ENCODE data around the gene SHC2.
"Not testable (repeated sequence)": the region's sequence is repeated elsewhere in the genome, so short reads cannot be mapped to it uniquely, and the experiment has no call there.

SHC2 gene

DNA sequence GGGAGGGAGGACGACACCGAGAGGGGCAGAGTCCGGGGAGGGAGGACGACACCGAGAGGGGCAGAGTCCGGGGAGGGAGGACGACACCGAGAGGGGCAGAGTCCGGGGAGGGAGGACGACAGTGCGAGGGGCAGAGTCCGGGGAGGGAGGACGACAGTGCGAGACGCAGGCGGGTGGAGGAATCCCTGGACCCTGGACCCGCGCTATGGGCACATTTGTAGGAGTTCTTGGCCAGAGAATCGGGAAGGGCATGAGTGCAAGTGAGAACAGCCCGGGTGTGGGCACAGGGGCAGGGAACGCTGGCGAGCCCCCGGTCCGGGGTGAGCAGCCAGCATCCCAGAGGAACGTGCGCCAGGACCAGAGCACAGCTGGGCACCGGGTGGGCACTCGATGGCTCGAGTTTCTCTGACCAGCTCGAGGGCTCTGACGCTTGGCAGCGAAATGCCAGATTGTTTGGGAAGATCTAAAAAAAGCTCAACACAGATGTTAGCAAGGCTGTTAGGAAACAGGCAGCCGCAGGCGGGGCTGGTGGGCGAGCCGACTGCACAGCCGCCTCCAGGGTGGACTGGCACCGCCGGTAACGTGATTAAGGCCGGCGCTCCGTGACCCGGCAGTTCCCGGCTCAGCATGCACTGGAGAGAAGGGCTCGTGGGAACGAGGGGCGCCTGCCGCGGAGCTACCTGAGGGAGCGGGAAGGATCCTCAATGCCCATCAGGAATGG is 33.9 kb downstream of the SHC2 start:
- ChIA-PET CTCF (interaction anchor here (0.7 kb wide), 1 partner anchor 9 kb away, joined by 3 read pairs; no protein-coding TSS in a partner anchor), POLR2A (no interaction called here)
- no peak for TF ChIP-seq CTCF (IDR thresholded peaks at IDR 0.05; ENCODE audit: insufficient read depth, low read length, missing control alignments)
- H3K4me3 ChIP-seq (ENCODE audit: low read depth, low read length), result no peak overlapping the region
- no peak for DNase-seq (ENCODE audit: low read depth, low spot score)

- H3K4me3 ChIP-seq (ENCODE audit: low read depth, low read length), result no peak overlapping the region
- no peak for TF ChIP-seq CTCF (IDR thresholded peaks at IDR 0.05; ENCODE audit: insufficient read depth, low read length, missing control alignments)
- DNase-seq (ENCODE audit: low read depth, low spot score), result no peak
- POLR2A ChIA-PET, result no interaction called here
- CTCF ChIA-PET, result no interaction called here
Observed at GRCh38 chr19:425056-425455, 35.8 kb downstream of the SHC2 start.

DNA sequence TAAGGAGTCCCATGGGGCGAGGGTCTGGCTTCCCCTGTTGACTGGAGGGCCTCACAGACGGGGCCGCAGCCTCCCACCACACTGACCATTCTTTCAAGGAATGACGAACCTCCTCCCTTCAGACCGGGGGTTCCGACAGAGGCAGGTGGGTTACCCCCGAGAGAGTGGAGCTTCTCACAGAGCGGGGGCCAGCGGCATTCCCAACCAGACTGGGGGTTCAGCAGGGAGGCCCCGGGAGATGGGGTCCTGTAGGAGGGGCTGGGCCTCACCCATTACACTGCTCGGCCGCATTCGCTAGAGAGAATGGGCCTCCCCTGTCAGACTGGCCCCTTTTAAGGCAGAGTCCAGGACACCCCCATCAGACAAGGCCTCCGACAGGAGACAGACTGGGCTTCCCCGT is 36.3 kb downstream of the SHC2 start:
- no peak for TF ChIP-seq CTCF (IDR thresholded peaks at IDR 0.05; ENCODE audit: insufficient read depth, low read length, missing control alignments)
- ChIA-PET CTCF (no interaction called here), POLR2A (no interaction called here)
- DNase-seq (ENCODE audit: low read depth, low spot score), result no peak
- no peak overlapping the region for H3K4me3 ChIP-seq (ENCODE audit: low read depth, low read length)

GRCh38 chr19:423691-424466 is 37.0 kb downstream of the SHC2 start:
- CTCF ChIA-PET, result interaction anchor here (1.0 kb wide), 1 partner anchor 128 kb away, joined by 3 read pairs; no protein-coding TSS in a partner anchor
- POLR2A ChIA-PET, result no interaction called here
- no peak for DNase-seq (ENCODE audit: low read depth, low spot score)
- H3K4me3 ChIP-seq (ENCODE audit: low read depth, low read length), result no peak overlapping the region
- TF ChIP-seq CTCF (IDR thresholded peaks at IDR 0.05; ENCODE audit: insufficient read depth, low read length, missing control alignments), result no peak

DNA sequence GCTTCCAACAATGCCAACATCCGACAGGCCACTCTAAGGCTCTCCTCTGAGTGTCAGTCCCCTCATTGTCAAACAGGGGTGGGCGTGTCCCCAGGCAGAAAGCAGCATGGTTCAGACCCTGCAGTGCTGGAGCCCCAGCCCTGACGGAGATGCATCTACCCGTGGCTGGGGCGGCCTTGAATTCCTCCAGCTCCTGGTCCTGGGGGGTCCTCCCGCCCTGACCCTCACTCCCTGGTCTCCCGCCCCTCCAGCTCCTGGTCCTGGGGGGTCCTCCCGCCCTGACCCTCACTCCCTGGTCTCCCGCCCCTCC is 38.0 kb downstream of the SHC2 start:
- DNase-seq (ENCODE audit: low read depth, low spot score); H3K4me3 ChIP-seq (ENCODE audit: low read depth, low read length); POLR2A ChIA-PET: not testable (repeated sequence)
- CTCF ChIA-PET, result interaction anchor here (1.0 kb wide), 1 partner anchor 127 kb away, joined by 3 read pairs; no protein-coding TSS in a partner anchor

DNA sequence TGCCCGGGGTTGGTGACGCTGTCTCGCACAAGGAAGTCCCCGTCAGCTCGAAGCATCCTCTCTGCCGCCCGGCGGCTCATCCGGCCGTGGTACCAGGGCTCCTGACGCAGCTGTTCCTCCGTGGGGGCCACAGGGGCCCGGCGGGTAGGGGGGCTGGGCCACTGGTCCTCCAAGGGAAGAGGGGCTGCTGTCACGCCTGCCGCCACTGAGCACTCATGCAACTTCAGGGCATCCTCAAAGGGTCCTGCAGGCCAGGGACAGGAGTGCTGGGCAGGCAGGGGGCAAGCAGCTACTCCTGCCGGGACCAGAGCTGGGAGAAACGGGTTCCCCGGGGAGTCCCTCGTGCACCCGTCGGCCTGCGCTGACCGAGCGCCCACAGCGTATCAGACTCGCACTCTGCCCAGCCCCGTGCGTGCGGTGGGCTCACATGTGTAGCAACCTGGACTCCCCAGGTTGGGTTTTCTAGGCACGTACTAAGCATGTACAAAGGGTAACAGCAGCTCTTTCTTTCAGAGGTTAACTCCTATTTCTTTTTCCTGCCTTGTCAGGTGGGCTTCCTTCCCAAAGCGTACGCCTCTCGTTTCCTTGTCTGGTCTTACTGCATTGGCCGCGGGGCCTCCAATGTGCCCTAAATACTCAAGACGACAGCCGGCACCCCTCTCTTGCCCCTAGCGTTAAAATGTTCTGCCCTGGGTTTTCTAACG is 38.5 kb downstream of the SHC2 start:
- POLR2A ChIA-PET, result no interaction called here
- no peak overlapping the region for H3K4me3 ChIP-seq (ENCODE audit: low read depth, low read length)
- TF ChIP-seq CTCF (IDR thresholded peaks at IDR 0.05; ENCODE audit: insufficient read depth, low read length, missing control alignments), result no peak
- DNase-seq (ENCODE audit: low read depth, low spot score), result no peak
- CTCF ChIA-PET, result interaction anchor here (0.8 kb wide), 1 partner anchor 34 kb away, joined by 3 read pairs; no protein-coding TSS in a partner anchor
